B cell (primary cell): ENCODE measurements around the gene HERC5. TPM values are rescaled to one million over a fixed set of nuclear protein-coding genes. Genes with fewer than 3 reads are reported as not detected.
"Not testable (repeated sequence)": the region's sequence is repeated elsewhere in the genome, so short reads cannot be mapped to it uniquely, and the experiment has no call there.

Source experiments
- ATAC-seq: fragments of 200-7000 bp; cut with Tn5 transposase; one replicate; pipeline ENCODE4 v1.10.0; 2021; ENCODE audit warnings: low read depth, mild to moderate bottlenecking, moderate number of reproducible peaks, moderate library complexity
- CTCF ChIA-PET: fragments of 350-600 bp; sonication (Branson Sonifier 250); formaldehyde crosslinking; loops from one replicate; lab custom pipeline; 2021; ENCODE audit warnings: antibody characterized with exemption, inconsistent platforms; lab: Charles Lee
- POLR2A ChIA-PET: fragments of 350-600 bp; sonication (Branson Sonifier 250); formaldehyde crosslinking; loops from one replicate; lab custom pipeline; 2021; ENCODE audit warnings: antibody characterized with exemption; lab: Charles Lee
- DNase-seq: peaks from one replicate; pipeline ENCODE4 v3.0.0; 2013
- H2AFZ ChIP-seq: 2 replicates; pipeline ENCODE4 v1.6.1; 2012; ENCODE audit warnings: mild to moderate bottlenecking, low read depth, low read length; ENCODE audit not compliant: insufficient read depth, poor library complexity, severe bottlenecking
- H3K27ac ChIP-seq, 2 donors: 1 replicate in 1 of 2; 2 replicates in 1 of 2; pipeline ENCODE4 v1.5.1; 2012 to 2013; ENCODE audit warnings: low read length in 2 of 2, mild to moderate bottlenecking in 2 of 2, moderate library complexity in 1 of 2
- H3K27me3 ChIP-seq, 4 experiments: fragments of 200-600 bp in 1 of 4; sonication (generic) in 1 of 4; replicated peaks in 1 of 4; 1 replicate in 2 of 4; 2 replicates in 2 of 4; pipeline versions ENCODE4 v1.6.1 to v1.7.0; 2013 to 2016; ENCODE audit warnings: low read length in 3 of 4, mild to moderate bottlenecking in 2 of 4, mixed read lengths in 1 of 4, moderate library complexity in 1 of 4; ENCODE audit not compliant: insufficient read depth in 4 of 4, control insufficient read depth in 3 of 4; ENCODE audit errors: control extremely low read depth in 1 of 4
- H3K36me3 ChIP-seq, 2 experiments: replicated peaks in 1 of 2; 1 replicate in 1 of 2; 2 replicates in 1 of 2; pipeline versions ENCODE4 v1.6.1 to v1.7.1; 2013; ENCODE audit warnings: low read length in 1 of 2; ENCODE audit not compliant: insufficient read depth in 2 of 2, control insufficient read depth in 1 of 2; ENCODE audit errors: control extremely low read depth in 1 of 2, extremely low read depth in 1 of 2
- H3K4me1 ChIP-seq, 2 donors: fragments of 200-600 bp in 1 of 2; sonication (generic) in 1 of 2; 1 replicate in 1 of 2; 2 replicates in 1 of 2; pipeline versions ENCODE4 v1.5.1 to v1.6.1; 2013 to 2017; ENCODE audit warnings: low read length in 2 of 2; ENCODE audit not compliant: control insufficient read depth in 2 of 2, insufficient read depth in 2 of 2
- H3K4me2 ChIP-seq: replicated peaks from 2 replicates; pipeline ENCODE3; 2012; ENCODE audit warnings: mild to moderate bottlenecking, low read depth, low read length; ENCODE audit not compliant: poor library complexity, severe bottlenecking
- H3K4me3 ChIP-seq, 5 experiments: fragments of 200-600 bp in 1 of 5; sonication (generic) in 1 of 5; 1 replicate in 3 of 5; 2 replicates in 2 of 5; pipeline versions ENCODE4 v1.5.1 to v1.7.0; 2011 to 2016; ENCODE audit warnings: low read length in 4 of 5, mild to moderate bottlenecking in 4 of 5, low read depth in 2 of 5, control low read depth in 1 of 5, moderate library complexity in 1 of 5; ENCODE audit not compliant: insufficient read depth in 1 of 5; ENCODE audit errors: control extremely low read depth in 1 of 5, extremely low read depth in 1 of 5
- H3K79me2 ChIP-seq: fragments of 200-600 bp; sonication (generic); one replicate; pipeline ENCODE4 v1.6.0; 2016; ENCODE audit warnings: low read length; ENCODE audit not compliant: control insufficient read depth, insufficient read depth
- H3K9ac ChIP-seq: fragments of 200-600 bp; sonication (generic); 2 replicates; pipeline ENCODE4 v1.6.1; 2017; ENCODE audit warnings: mild to moderate bottlenecking, low read length, moderate library complexity
- H3K9me3 ChIP-seq, 3 donors: one replicate each; pipeline versions ENCODE4 v1.6.1 to v1.7.1; 2013; ENCODE audit warnings: low read length in 2 of 3; ENCODE audit not compliant: control insufficient read depth in 2 of 3, insufficient read depth in 1 of 3; ENCODE audit errors: control extremely low read depth in 1 of 3
- H4K20me1 ChIP-seq: 2 replicates; pipeline ENCODE4 v1.6.0; 2012; ENCODE audit warnings: mild to moderate bottlenecking, low read length; ENCODE audit not compliant: insufficient read depth, control insufficient read depth, poor library complexity, severe bottlenecking
- H3K27ac Mint-ChIP-seq: one replicate; pipeline ENCODE4 v1.8.0; 2021; ENCODE audit warnings: mixed read lengths
- H3K27me3 Mint-ChIP-seq: one replicate; pipeline ENCODE4 v1.8.0; 2021; ENCODE audit warnings: mixed read lengths
- H3K4me1 Mint-ChIP-seq: one replicate; pipeline ENCODE4 v1.8.0; 2021; ENCODE audit warnings: mixed read lengths
- H3K4me3 Mint-ChIP-seq: one replicate; pipeline ENCODE4 v1.8.0; 2021; ENCODE audit warnings: mixed read lengths
- H3K9me3 Mint-ChIP-seq: one replicate; pipeline ENCODE4 v1.8.0; 2022; ENCODE audit warnings: mixed read lengths; ENCODE audit not compliant: insufficient read depth
- EZH2 ChIP-seq: IDR thresholded peaks from 2 replicates; pipeline ENCODE4 v1.6.1; 2012; ENCODE audit warnings: borderline replicate concordance, low read depth, mild to moderate bottlenecking, moderate library complexity, low read length; ENCODE audit not compliant: insufficient read depth, poor library complexity, severe bottlenecking
- WGBS: methylation state at CpG from one replicate; pipeline ENCODE4 v1.1.5; 2013; ENCODE audit warnings: missing lambda C conversion rate; ENCODE audit not compliant: insufficient coverage; 5-methylcytosine and 5-hydroxymethylcytosine counted together
- intact Hi-C: fragments of 100-400 bp; cut with micrococcal nuclease; formaldehyde crosslinking; loops from one replicate; pipeline ENCODE4 v1.10.0; 2022
- polyA plus RNA-seq: library from polyadenylated mRNA; depleted of rRNA; stranded (reverse); fragments of >200 nt; gene quantifications from 2 replicates; pipeline ENCODE4 v1.2.3, GENCODE V29; 2012
- total RNA-seq, 2 donors: library from RNA; stranded (reverse); fragments of 120-200 nt in 1 of 2; gene quantifications; 1 replicate in 1 of 2; 2 replicates in 1 of 2; pipeline versions ENCODE4 v1.2.3 to v1.2.4, GENCODE V29; 2013 to 2022
- TF ChIP-seq, protein P1 (sequence below): fragments of 200-600 bp; IDR thresholded peaks from one replicate; pipeline ENCODE4 v1.8.0; 2022; ENCODE audit warnings: antibody characterized with exemption, mild to moderate bottlenecking

The HERC5 gene
- total and polyA plus RNA-seq, 2 donors (not counting 1 experiment from before 2014, with no cell fraction given) = 1.9 to 10.6 TPM

- no peaks in the 10 kb centered on the region for H3K4me1 Mint-ChIP-seq
- peaks cover 0 to 5% (median 3%) of the 10 kb centered on the region in 3 donors for H3K9me3 ChIP-seq
- ATAC-seq = no peak
- H2AFZ ChIP-seq = no peak overlapping the region
- peaks cover 0 to 9% of the 10 kb centered on the region in 2 experiments for H3K36me3 ChIP-seq
- ChIA-PET POLR2A (no interaction called here), CTCF (no interaction called here)
- no peaks in the 10 kb centered on the region for H3K79me2 ChIP-seq
- no CpG with 5 or more reads among the region's 1 CpG for WGBS
- H3K9me3 Mint-ChIP-seq = no peaks in the 10 kb centered on the region
- no peak for DNase-seq
- no peak overlapping the region for H3K27ac Mint-ChIP-seq
- TF ChIP-seq EZH2 = no peak
- TF ChIP-seq, protein P1, sequence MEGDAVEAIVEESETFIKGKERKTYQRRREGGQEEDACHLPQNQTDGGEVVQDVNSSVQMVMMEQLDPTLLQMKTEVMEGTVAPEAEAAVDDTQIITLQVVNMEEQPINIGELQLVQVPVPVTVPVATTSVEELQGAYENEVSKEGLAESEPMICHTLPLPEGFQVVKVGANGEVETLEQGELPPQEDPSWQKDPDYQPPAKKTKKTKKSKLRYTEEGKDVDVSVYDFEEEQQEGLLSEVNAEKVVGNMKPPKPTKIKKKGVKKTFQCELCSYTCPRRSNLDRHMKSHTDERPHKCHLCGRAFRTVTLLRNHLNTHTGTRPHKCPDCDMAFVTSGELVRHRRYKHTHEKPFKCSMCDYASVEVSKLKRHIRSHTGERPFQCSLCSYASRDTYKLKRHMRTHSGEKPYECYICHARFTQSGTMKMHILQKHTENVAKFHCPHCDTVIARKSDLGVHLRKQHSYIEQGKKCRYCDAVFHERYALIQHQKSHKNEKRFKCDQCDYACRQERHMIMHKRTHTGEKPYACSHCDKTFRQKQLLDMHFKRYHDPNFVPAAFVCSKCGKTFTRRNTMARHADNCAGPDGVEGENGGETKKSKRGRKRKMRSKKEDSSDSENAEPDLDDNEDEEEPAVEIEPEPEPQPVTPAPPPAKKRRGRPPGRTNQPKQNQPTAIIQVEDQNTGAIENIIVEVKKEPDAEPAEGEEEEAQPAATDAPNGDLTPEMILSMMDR = no peak
- no peak overlapping the region for H3K27ac ChIP-seq
- no peaks in the 10 kb centered on the region for H3K27me3 ChIP-seq
- H3K4me3 ChIP-seq = no peak overlapping the region
- no peaks in the 10 kb centered on the region for H3K4me1 ChIP-seq
- H3K4me3 Mint-ChIP-seq = no peak overlapping the region
- no peaks in the 10 kb centered on the region for H4K20me1 ChIP-seq
- H3K9ac ChIP-seq = no peak overlapping the region
- H3K27me3 Mint-ChIP-seq = no peaks in the 10 kb centered on the region
- no peak overlapping the region for H3K4me2 ChIP-seq
- intact Hi-C loops = no loop called here
Observed at GRCh38 chr4:88429401-88429800, 27.5 kb upstream of the HERC5 start.

DNA sequence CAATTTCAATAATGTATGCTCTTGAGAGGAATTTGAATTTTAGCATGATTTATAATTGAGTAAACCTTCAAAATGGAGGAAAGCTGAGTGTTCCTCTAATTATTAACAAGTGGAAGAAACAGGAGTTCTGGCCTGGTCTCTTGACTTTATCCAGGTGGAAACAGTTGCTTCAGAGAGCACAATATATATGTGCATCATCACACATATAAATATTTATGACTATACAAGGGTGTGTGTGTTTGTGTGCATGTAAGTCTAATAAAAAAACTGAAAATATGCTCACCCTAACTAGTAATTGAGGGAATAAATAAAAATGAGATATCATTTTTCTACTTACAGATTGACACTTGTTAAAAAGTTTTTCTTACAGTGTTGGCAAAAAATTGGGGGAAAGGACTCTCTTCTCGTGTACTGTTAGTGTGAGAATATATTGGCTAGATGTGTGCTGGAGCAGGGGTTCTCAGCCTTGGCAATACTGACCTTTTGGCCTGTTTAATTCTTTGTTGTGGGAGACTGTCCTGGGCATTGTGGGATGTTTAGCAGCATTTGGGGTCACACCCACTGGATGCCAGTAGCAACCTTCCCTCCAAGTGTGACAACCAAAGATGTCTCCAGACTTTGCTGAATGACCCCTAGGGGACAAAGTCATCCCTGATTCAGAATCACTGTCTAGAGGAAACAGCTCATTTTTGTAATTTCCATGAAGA is 20.8 kb upstream of the HERC5 start:
- WGBS = 100% methylated on average over 1 of the region's 1 CpG

DNA sequence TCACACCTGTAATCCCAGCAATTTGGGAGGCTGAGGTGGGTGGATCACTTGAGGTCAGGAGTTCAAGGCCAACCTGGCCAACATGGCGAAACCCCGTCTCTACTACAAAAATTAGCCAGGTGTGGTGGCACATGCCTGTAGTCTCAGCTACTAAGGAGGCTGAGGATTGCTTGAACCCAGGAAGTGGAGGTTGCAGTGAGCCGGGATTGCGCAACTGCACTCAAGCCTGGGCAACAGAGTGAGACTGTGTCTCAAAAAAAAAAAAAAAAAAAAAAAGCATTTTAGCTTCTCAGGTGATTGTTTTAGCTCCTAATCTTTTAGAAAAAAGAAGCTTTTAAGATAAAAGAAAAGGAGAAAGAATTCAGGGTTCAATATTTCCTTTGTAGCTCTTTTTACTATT is 19.0 kb upstream of the HERC5 start:
- intact Hi-C loops = not testable (repeated sequence)

More for the DNA sequence above, 20.8 kb upstream of the HERC5 start:
- Histone ChIP-seq H3K4me2 (no peak overlapping the region), H3K27ac (no peak overlapping the region), H4K20me1 (no peaks in the 10 kb centered on the region), H3K9ac (no peak overlapping the region), H3K27me3 (no peaks in the 10 kb centered on the region), H3K4me3 (no peak overlapping the region), H3K36me3 (peaks cover 0 to 6% of the 10 kb centered on the region in 2 experiments), H3K9me3 (peaks cover 0 to 5% (median 3%) of the 10 kb centered on the region in 3 donors), H2AFZ (no peak overlapping the region), H3K79me2 (no peaks in the 10 kb centered on the region), H3K4me1 (no peaks in the 10 kb centered on the region)
- CTCF ChIA-PET = no interaction called here
- no peak overlapping the region for H3K4me3 Mint-ChIP-seq
- no peaks in the 10 kb centered on the region for H3K9me3 Mint-ChIP-seq
- POLR2A ChIA-PET = no interaction called here
- DNase-seq (no peak), ATAC-seq (no peak)
- H3K27ac Mint-ChIP-seq = no peak overlapping the region
- H3K4me1 Mint-ChIP-seq = no peaks in the 10 kb centered on the region
- H3K27me3 Mint-ChIP-seq = no peaks in the 10 kb centered on the region
- TF ChIP-seq, protein P1 = no peak
- TF ChIP-seq EZH2 = no peak
- intact Hi-C loops = no loop called here

More for the DNA sequence above, 19.0 kb upstream of the HERC5 start:
- H3K4me1 ChIP-seq, H3K4me2 ChIP-seq, ATAC-seq, H3K9me3 ChIP-seq, H4K20me1 ChIP-seq, H3K27ac Mint-ChIP-seq, H3K79me2 ChIP-seq, H3K27ac ChIP-seq, POLR2A ChIA-PET, H3K9ac ChIP-seq, H3K4me3 Mint-ChIP-seq, H2AFZ ChIP-seq, H3K9me3 Mint-ChIP-seq, H3K27me3 Mint-ChIP-seq, H3K4me3 ChIP-seq, H3K4me1 Mint-ChIP-seq, DNase-seq, H3K27me3 ChIP-seq: not testable (repeated sequence)
- H3K36me3 ChIP-seq = peaks cover 0 to 12% of the 10 kb centered on the region in 2 experiments
- WGBS = no CpG with 5 or more reads among the region's 4 CpGs
- CTCF ChIA-PET = interaction anchor here (0.9 to 1.7 kb wide), 2 partner anchors 59 to 77 kb away, joined by 3 to 4 read pairs; partner anchors contain the start of gene HERC6
